ENCODE results near the gene NRN1L. TPM values are rescaled to one million over a fixed set of nuclear protein-coding genes. Genes with fewer than 3 reads are reported as not detected.
A peak's percentile ranks its signal among the peaks of the same experiment; 100 is the strongest.
"Not testable (repeated sequence)": the region's sequence is repeated elsewhere in the genome, so short reads cannot be mapped to it uniquely, and the experiment has no call there.

Gene NRN1L
- not detected in 2 replicates for total RNA-seq (2014; rRNA removed; shearing (Covaris generic))

DNA sequence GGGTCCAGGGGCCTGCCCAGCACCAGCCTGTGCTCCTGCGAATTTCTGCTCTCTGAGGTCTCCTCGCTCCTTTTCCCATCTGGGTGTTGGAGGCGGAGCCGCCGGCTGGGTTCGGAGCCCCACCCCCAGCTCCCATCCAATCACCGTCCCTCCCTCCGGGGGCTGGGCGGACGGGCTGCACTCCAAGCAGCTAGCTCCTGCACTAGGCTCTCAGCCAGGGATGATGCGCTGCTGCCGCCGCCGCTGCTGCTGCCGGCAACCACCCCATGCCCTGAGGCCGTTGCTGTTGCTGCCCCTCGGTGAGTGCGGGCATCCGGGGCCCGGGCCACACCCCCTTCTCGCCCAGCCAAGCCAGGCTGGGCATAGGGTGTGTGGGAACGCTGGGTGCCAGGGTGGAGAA lies at the start of gene NRN1L:
Gene NRN1L, plus strand, starts transcription at position 202 of the 400 bp plus-strand sequence. Its CDS starts 19 bp downstream, at position 221.
- Histone ChIP-seq H3K36me3 (peaks cover 14% of the 10 kb centered on the region), H3K9me3 (replicated peaks) (no peaks in the 10 kb centered on the region), H3K27me3 (no peaks in the 10 kb centered on the region), H3K4me3 (no peak within 1 kb of the TSS), H3K27ac (no peak within 1 kb of the TSS), H3K4me1 (peaks cover 4% of the 10 kb centered on the region; the same call in 1 of the 2 replicates)
- DNase-seq = peak; percentile 77 to 83

GRCh38 chr16:67837190-67837589 lies 47.5 kb upstream of the NRN1L start:
- H3K4me3 ChIP-seq = not testable (repeated sequence)

DNA sequence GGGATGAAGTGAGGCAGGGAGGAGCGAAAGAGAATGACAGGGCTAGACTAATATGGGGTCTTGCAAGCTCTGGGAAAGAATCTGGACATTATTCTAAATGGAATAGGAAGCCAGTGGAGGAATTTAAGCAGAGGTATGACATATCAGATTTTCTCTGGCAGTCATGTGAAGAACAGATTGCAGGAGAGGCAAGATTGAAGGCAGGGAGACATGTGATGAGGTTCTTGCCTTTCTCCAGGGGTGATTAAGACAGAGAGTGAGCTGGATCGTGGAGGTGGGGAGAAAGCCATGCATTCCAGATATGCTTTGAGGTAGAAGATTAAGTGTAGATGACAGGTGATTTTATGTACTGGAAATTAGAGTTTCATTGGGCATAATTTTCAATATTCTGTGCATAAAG lies 46.9 kb upstream of the NRN1L start:
- Histone ChIP-seq H3K9me3 (replicated peaks) (no peaks in the 10 kb centered on the region), H3K36me3 (no peaks in the 10 kb centered on the region), H3K27me3 (no peaks in the 10 kb centered on the region), H3K4me1 (no peaks in the 10 kb centered on the region), H3K27ac (no peak overlapping the region), H3K4me3 (no peak overlapping the region)
- no peak for DNase-seq

More at GRCh38 chr16:67837190-67837589, 47.5 kb upstream of the NRN1L start:
- not testable (repeated sequence) for H3K36me3 ChIP-seq; DNase-seq; H3K4me1 ChIP-seq; H3K9me3 ChIP-seq (replicated peaks); H3K27ac ChIP-seq; H3K27me3 ChIP-seq

- H3K27me3 ChIP-seq = no peaks in the 10 kb centered on the region
- no peaks in the 10 kb centered on the region for H3K9me3 ChIP-seq (replicated peaks)
- no peaks in the 10 kb centered on the region for H3K36me3 ChIP-seq
- H3K4me3 ChIP-seq = peak overlapping the region; percentile 88
- DNase-seq = no peak
- peak overlapping the region; percentile 88 for H3K27ac ChIP-seq
- H3K4me1 ChIP-seq = peaks cover 5% of the 10 kb centered on the region; the same call in 1 of the 2 replicates
Observed at GRCh38 chr16:67841198-67841815, 43.4 kb upstream of the NRN1L start.

DNA sequence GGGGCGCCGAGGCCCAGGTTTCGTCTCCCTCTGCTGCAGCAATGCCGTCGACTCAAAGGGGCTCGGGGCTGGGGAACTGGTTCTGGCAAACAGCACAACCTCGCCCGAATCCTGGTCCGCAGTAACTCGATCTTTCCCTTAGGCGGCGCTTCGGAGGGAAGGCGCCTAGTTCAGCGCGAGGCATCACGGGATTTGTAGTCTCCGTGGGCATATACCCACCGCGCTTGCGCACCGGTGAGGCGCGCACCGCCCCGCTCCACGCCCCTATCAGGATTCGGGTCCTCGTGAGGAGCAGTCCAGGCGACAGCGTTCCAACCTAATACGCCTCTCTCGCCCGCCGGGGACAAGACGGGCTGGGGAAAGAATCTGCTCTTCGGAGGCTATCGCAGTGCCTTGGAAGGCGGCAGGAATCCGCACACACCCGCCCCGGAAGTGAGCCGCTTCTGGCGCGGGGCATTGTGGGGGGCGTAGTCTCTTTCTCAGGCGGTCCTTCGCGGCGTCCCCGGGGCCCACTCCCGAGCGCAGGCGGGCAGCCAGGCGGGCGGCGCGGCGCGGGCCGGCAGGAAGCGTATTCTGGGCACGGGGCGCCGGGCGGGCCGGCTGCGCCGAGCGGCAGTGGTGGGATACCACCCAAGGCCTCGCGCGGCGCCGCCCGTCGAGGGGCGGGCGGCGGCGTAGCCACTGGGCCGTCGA lies 42.7 kb upstream of the NRN1L start, which contains the start of gene THAP11:
Gene THAP11, plus strand, starts transcription at position 505 of the 693 bp plus-strand sequence. CDS start 235 bp downstream, outside the sequence.
- Histone ChIP-seq H3K27ac (peak within 1 kb of the TSS; percentile 88), H3K4me3 (peak within 1 kb of the TSS; percentile 88), H3K36me3 (no peaks in the 10 kb centered on the region), H3K27me3 (no peaks in the 10 kb centered on the region), H3K4me1 (peaks cover 5% of the 10 kb centered on the region; the same call in 1 of the 2 replicates), H3K9me3 (replicated peaks) (no peaks in the 10 kb centered on the region)
- DNase-seq = peak; percentile 90 to 95

DNA sequence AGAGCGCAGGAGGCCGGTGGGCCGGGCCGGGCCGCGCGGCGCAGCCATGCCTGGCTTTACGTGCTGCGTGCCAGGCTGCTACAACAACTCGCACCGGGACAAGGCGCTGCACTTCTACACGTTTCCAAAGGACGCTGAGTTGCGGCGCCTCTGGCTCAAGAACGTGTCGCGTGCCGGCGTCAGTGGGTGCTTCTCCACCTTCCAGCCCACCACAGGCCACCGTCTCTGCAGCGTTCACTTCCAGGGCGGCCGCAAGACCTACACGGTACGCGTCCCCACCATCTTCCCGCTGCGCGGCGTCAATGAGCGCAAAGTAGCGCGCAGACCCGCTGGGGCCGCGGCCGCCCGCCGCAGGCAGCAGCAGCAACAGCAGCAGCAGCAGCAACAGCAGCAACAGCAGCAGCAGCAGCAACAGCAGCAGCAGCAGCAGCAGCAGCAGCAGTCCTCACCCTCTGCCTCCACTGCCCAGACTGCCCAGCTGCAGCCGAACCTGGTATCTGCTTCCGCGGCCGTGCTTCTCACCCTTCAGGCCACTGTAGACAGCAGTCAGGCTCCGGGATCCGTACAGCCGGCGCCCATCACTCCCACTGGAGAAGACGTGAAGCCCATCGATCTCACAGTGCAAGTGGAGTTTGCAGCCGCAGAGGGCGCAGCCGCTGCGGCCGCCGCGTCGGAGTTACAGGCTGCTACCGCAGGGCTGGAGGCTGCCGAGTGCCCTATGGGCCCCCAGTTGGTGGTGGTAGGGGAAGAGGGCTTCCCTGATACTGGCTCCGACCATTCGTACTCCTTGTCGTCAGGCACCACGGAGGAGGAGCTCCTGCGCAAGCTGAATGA lies 42.0 kb upstream of the NRN1L start:
- Histone ChIP-seq H3K9me3 (replicated peaks) (no peaks in the 10 kb centered on the region), H3K4me1 (peaks cover 5% of the 10 kb centered on the region; the same call in 1 of the 2 replicates), H3K4me3 (peak overlapping the region; percentile 88), H3K36me3 (no peaks in the 10 kb centered on the region), H3K27ac (no peak overlapping the region; the same call in 1 of the 2 replicates), H3K27me3 (no peaks in the 10 kb centered on the region)
- peak; percentile 40 to 46 for DNase-seq

DNA sequence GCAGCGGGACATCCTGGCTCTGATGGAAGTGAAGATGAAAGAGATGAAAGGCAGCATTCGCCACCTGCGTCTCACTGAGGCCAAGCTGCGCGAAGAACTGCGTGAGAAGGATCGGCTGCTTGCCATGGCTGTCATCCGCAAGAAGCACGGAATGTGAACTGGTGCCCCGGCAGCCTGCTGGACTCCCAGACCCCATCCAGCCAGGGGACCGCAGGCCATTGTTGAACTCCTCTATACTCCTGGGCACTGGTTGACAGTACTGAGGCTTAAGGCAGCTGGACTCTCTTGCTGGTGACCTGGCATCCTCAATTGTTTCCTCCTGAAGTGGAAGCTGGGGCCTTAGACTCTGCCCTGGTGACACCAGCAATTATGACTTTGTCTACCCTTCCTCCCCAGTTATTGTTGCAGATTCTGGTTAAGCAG lies 41.3 kb upstream of the NRN1L start:
- no peaks in the 10 kb centered on the region for H3K27me3 ChIP-seq
- peaks cover 5% of the 10 kb centered on the region; the same call in 1 of the 2 replicates for H3K4me1 ChIP-seq
- H3K36me3 ChIP-seq = no peaks in the 10 kb centered on the region
- no peak overlapping the region for H3K27ac ChIP-seq
- H3K4me3 ChIP-seq = peak overlapping the region; percentile 88
- no peaks in the 10 kb centered on the region for H3K9me3 ChIP-seq (replicated peaks)
- no peak for DNase-seq

- Histone ChIP-seq H3K4me3 (no peak overlapping the region), H3K36me3 (no peaks in the 10 kb centered on the region), H3K4me1 (peaks cover 5% of the 10 kb centered on the region; the same call in 1 of the 2 replicates), H3K27ac (no peak overlapping the region), H3K27me3 (no peaks in the 10 kb centered on the region), H3K9me3 (replicated peaks) (no peaks in the 10 kb centered on the region)
- no peak for DNase-seq
Observed at GRCh38 chr16:67844497-67844896, 40.2 kb upstream of the NRN1L start.

- no peaks in the 10 kb centered on the region for H3K27me3 ChIP-seq
- H3K4me1 ChIP-seq = peaks cover 5% of the 10 kb centered on the region; the same call in 1 of the 2 replicates
- DNase-seq = no peak
- no peaks in the 10 kb centered on the region for H3K36me3 ChIP-seq
- peak overlapping the region; percentile 100 for H3K4me3 ChIP-seq
- peak overlapping the region; percentile 75 for H3K27ac ChIP-seq
- H3K9me3 ChIP-seq (replicated peaks) = no peaks in the 10 kb centered on the region
Observed at GRCh38 chr16:67845291-67846062, 39.2 kb upstream of the NRN1L start.

DNA sequence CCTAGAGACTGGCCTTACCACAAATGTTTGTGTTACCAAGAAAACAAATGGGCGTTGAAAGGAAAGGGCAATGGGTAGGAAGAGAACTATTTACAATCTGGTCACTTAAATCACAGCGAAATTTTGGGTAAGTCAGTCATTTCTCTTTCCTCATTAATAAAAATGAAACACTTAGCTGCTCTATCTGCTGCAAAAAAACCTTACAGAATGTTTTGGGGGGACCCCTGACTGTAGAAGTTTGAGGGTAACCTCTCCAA lies 38.7 kb upstream of the NRN1L start:
- H3K4me3 ChIP-seq = peak overlapping the region; percentile 100
- peaks cover 5% of the 10 kb centered on the region; the same call in 1 of the 2 replicates for H3K4me1 ChIP-seq
- no peaks in the 10 kb centered on the region for H3K36me3 ChIP-seq
- H3K27ac ChIP-seq = peak overlapping the region; percentile 75
- no peaks in the 10 kb centered on the region for H3K27me3 ChIP-seq
- no peak for DNase-seq
- H3K9me3 ChIP-seq (replicated peaks) = no peaks in the 10 kb centered on the region

DNA sequence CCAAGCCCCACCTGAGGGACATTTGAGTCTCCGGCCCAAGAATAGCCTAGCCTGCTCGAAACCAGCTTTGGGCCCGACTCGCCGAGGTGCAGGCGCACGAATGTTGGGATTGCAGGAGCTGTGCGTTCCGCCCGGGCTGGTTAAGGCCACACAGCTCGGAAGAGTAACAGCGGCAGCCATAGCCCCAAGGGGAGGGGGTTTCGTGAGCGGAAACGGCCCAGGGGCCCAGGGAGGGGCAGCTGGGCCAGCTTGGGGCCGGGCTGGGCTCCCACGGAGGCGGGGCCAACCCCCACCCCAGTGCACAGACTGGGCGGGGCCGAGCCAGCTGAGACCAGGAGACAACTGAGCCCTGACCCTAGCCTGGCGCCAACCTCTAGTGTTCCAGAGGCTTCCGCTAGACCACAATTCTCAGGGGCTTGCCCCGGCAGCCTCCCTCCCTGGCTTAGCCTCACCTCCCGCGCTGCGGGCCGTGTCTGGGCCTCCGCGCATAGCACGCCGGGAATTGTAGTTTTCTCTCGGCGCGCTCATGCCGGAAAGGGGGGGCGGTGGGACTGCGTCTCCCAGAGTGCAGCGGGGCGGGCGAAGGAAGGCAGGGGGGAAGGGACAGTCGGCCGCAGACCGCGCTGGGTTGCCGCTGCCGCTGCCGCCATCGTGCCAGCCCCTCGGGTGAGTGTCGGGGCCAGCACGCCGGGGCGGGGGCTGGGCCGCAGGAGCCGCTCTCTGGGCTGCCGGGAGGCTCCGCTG lies 38.2 kb upstream of the NRN1L start, which contains the start of gene NUTF2:
Gene NUTF2, plus strand, starts transcription at position 614 of the 744 bp plus-strand sequence. CDS start 18,198 bp downstream, outside the sequence.
- H3K4me1 ChIP-seq = peaks cover 5% of the 10 kb centered on the region; the same call in 1 of the 2 replicates

DNA sequence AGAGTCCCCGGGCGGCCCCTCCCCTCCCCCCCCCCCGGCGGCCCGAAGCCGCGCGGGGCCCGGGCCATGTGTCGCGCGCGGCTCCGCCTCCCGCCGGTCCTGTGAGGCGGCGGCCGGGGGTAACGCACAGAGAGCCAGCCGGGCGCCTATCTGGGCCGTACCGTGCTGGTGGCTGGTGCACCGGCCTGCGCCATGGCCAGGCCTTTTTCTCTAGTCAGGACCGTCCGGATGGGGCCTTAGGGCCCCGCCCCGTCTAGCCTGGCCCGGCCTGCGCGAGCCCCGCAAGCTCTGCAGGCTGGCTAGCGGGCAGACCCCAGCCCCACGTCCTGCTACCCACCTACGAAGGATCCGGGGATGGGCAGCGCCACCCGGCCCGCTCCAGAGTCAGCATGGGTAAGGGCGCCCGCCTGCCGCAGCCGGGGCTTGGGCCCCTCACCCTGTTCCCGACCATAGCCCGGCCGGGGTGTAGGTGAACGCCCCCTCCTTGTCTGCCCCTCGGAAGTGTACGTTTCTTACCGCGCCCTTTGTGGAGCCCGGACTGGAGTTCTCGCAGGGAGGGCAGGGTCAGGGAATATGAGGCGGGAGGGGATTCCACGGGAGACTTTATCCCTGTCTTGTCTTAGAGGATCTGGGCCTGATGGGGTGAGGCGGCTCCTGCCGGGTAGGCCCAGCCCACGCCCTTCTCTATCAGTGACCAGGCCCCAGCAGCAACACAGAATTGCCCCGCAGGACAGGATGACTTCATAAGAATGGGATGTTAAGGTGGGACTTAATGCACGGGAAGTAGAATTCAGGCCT lies 37.4 kb upstream of the NRN1L start, which contains the start of gene CENPT:
Gene CENPT, minus strand, starts transcription at position 630 of the 798 bp plus-strand sequence. CDS start 13,834 bp downstream, outside the sequence.
- Histone ChIP-seq H3K36me3 (no peaks in the 10 kb centered on the region), H3K4me1 (peaks cover 5% of the 10 kb centered on the region; the same call in 1 of the 2 replicates), H3K27ac (peak within 1 kb of the TSS; percentile 75), H3K4me3 (peak within 1 kb of the TSS; percentile 100), H3K27me3 (no peaks in the 10 kb centered on the region), H3K9me3 (replicated peaks) (no peaks in the 10 kb centered on the region)
- peak; percentile 18 to 31 for DNase-seq

More for the DNA sequence above, 38.2 kb upstream of the NRN1L start, which contains the start of gene NUTF2:
- Histone ChIP-seq H3K36me3 (no peaks in the 10 kb centered on the region), H3K9me3 (replicated peaks) (no peaks in the 10 kb centered on the region), H3K4me3 (peak within 1 kb of the TSS; percentile 100), H3K27ac (peak within 1 kb of the TSS; percentile 75), H3K27me3 (no peaks in the 10 kb centered on the region)
- peak; percentile 96 to 97 for DNase-seq
